Peyer's patch (tissue), 4 donors: ENCODE measurements around the gene ETV2.

Experiments used
- POLR2A ChIP-seq, 2 donors: fragments of 450-650 bp; IDR thresholded peaks; one replicate each; pipeline ENCODE4 v1.5.1; 2017; ENCODE audit warnings: antibody characterized with exemption in 2 of 2, mild to moderate bottlenecking in 2 of 2, moderate library complexity in 2 of 2
- TF ChIP-seq, protein P1 (sequence below), 6 experiments: fragments of 450-650 bp in 4 of 6; fragments of 200-600 bp in 2 of 6; sonication (generic) in 1 of 6; IDR thresholded peaks; one replicate each; pipeline ENCODE4 v1.5.1; 2017 to 2019; ENCODE audit warnings: antibody characterized with exemption in 6 of 6, mild to moderate bottlenecking in 3 of 6, moderate library complexity in 1 of 6

GRCh38 chr19:35612224-35612558 is 29.4 kb upstream of the ETV2 start:
- TF ChIP-seq, protein P1, sequence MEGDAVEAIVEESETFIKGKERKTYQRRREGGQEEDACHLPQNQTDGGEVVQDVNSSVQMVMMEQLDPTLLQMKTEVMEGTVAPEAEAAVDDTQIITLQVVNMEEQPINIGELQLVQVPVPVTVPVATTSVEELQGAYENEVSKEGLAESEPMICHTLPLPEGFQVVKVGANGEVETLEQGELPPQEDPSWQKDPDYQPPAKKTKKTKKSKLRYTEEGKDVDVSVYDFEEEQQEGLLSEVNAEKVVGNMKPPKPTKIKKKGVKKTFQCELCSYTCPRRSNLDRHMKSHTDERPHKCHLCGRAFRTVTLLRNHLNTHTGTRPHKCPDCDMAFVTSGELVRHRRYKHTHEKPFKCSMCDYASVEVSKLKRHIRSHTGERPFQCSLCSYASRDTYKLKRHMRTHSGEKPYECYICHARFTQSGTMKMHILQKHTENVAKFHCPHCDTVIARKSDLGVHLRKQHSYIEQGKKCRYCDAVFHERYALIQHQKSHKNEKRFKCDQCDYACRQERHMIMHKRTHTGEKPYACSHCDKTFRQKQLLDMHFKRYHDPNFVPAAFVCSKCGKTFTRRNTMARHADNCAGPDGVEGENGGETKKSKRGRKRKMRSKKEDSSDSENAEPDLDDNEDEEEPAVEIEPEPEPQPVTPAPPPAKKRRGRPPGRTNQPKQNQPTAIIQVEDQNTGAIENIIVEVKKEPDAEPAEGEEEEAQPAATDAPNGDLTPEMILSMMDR (IDR thresholded peaks at IDR 0.05): no peak
- no peak for TF ChIP-seq POLR2A (IDR thresholded peaks at IDR 0.05)
